GM18499 (cell line): Measurements from ENCODE around the gene CDC5L.

Experiments
- ATAC-seq: cut with Tn5 transposase; IDR thresholded peaks from one replicate; pipeline ENCODE4 v1.9.1; 2021; ENCODE audit warnings: moderate number of reproducible peaks; ENCODE audit not compliant: insufficient read depth, unreplicated experiment

CDC5L gene

GRCh38 chr6:44493132-44493531 is 105.6 kb downstream of the CDC5L start:
- no peak for ATAC-seq

- ATAC-seq: no peak
Observed at GRCh38 chr6:44493593-44493992, 106.1 kb downstream of the CDC5L start.

GRCh38 chr6:44494011-44494501 is 106.5 kb downstream of the CDC5L start:
- no peak for ATAC-seq

GRCh38 chr6:44495036-44495901 is 107.8 kb downstream of the CDC5L start:
- no peak for ATAC-seq

- ATAC-seq: no peak
Observed at GRCh38 chr6:44496665-44497369, 109.3 kb downstream of the CDC5L start.

- ATAC-seq: no peak
Observed at GRCh38 chr6:44497807-44498206, 110.3 kb downstream of the CDC5L start.

- ATAC-seq: no peak
Observed at GRCh38 chr6:44498436-44498835, 110.9 kb downstream of the CDC5L start.

- no peak for ATAC-seq
Observed at GRCh38 chr6:44499609-44500008, 112.1 kb downstream of the CDC5L start.
